K562 (cell line): ENCODE data around the gene PPM1F. TPM values are rescaled to one million over a fixed set of nuclear protein-coding genes. Genes with fewer than 3 reads are reported as not detected.

Source experiments
- BACH1 ChIP-seq: fragments of 200-800 bp; sonication (Bioruptor generic); IDR thresholded peaks from 2 replicates; pipeline ENCODE4 v1.6.1; 2016; ENCODE audit warnings: missing genetic modification characterization, missing compliant biosample characterization
- CSDE1 ChIP-seq, 2 experiments: fragments of 450-650 bp; IDR thresholded peaks; 2 replicates each; pipeline ENCODE4 v1.6.1; 2016; ENCODE audit warnings: mild to moderate bottlenecking in 1 of 2
- CTBP1 ChIP-seq: fragments of 450-650 bp; IDR thresholded peaks from 2 replicates; pipeline ENCODE4 v1.6.1; 2016; ENCODE audit warnings: borderline replicate concordance
- ERF ChIP-seq: fragments of 450-650 bp; formaldehyde crosslinking; IDR thresholded peaks from 2 replicates; pipeline ENCODE4 v1.4.0; 2020; ENCODE audit warnings: mild to moderate bottlenecking, mixed read lengths
- EWSR1 ChIP-seq: fragments of 450-650 bp; IDR thresholded peaks from 2 replicates; pipeline ENCODE4 v1.6.1; 2018; ENCODE audit warnings: borderline replicate concordance, mild to moderate bottlenecking, low read depth, moderate library complexity; ENCODE audit not compliant: partially characterized antibody
- FOXA3 ChIP-seq, 2 experiments: fragments of 450-650 bp in 1 of 2; sonication (generic) in 1 of 2; formaldehyde crosslinking; IDR thresholded peaks in 1 of 2; conservative IDR thresholded peaks in 1 of 2; 2 replicates each; pipeline versions ENCODE4 v1.4.0 to v1.8.0; 2020 to 2022; ENCODE audit warnings: mild to moderate bottlenecking in 2 of 2, missing genetic modification reagents in 1 of 2
- GABPA ChIP-seq: fragments of 200-800 bp; sonication (Bioruptor generic); conservative IDR thresholded peaks from 2 replicates; pipeline ENCODE4 v1.6.1; 2016; ENCODE audit warnings: low read depth, missing genetic modification characterization, missing compliant biosample characterization
- GATAD2B ChIP-seq: fragments of 450-650 bp; IDR thresholded peaks from 2 replicates; pipeline ENCODE4 v1.6.1; 2017; ENCODE audit warnings: mild to moderate bottlenecking, borderline replicate concordance
- MAFG ChIP-seq: fragments of 450-650 bp; conservative IDR thresholded peaks from 2 replicates; pipeline ENCODE4 v1.6.1; 2016; ENCODE audit warnings: missing genetic modification characterization, missing compliant biosample characterization
- MTF1 ChIP-seq: fragments of 250-450 bp; sonication (Bioruptor Pico); IDR thresholded peaks from 2 replicates; pipeline ENCODE4 v1.9.0; 2021; ENCODE audit warnings: moderate library complexity, mild to moderate bottlenecking, inconsistent platforms, borderline replicate concordance
- MYBL2 ChIP-seq, 2 experiments: fragments of 450-650 bp in 1 of 2; sonication (generic) in 1 of 2; formaldehyde crosslinking in 1 of 2; IDR thresholded peaks; 2 replicates each; pipeline versions ENCODE4 v1.6.1 to v1.8.1; 2017 to 2022; ENCODE audit warnings: borderline replicate concordance in 1 of 2, inconsistent platforms in 1 of 2, low read depth in 1 of 2, mild to moderate bottlenecking in 1 of 2, missing genetic modification reagents in 1 of 2, moderate library complexity in 1 of 2
- NR2C1 ChIP-seq, 2 experiments: fragments of 450-650 bp; IDR thresholded peaks; 2 replicates each; pipeline ENCODE4 v1.6.1; 2017; ENCODE audit warnings: mild to moderate bottlenecking in 2 of 2, antibody characterized with exemption in 1 of 2, inconsistent platforms in 1 of 2, missing compliant biosample characterization in 1 of 2, missing genetic modification characterization in 1 of 2
- PRPF4 ChIP-seq: fragments of 200-400 bp; formaldehyde crosslinking; IDR thresholded peaks from one replicate; pipeline ENCODE4 v1.6.1; 2017; ENCODE audit warnings: low read length, low read depth, mild to moderate bottlenecking; ENCODE audit not compliant: insufficient read depth, poor library complexity, severe bottlenecking
- RFX7 ChIP-seq: fragments of 250-450 bp; sonication (Bioruptor Pico); IDR thresholded peaks from 2 replicates; pipeline ENCODE4 v1.5.1; 2021; ENCODE audit warnings: mild to moderate bottlenecking
- SP1 ChIP-seq: sonication (generic); formaldehyde crosslinking; IDR thresholded peaks from 2 replicates; pipeline ENCODE4 v1.8.1; 2022; ENCODE audit warnings: mild to moderate bottlenecking, missing genetic modification reagents
- TAF15 ChIP-seq: fragments of 200-400 bp; formaldehyde crosslinking; IDR thresholded peaks from 2 replicates; pipeline ENCODE4 v1.6.1; 2017; ENCODE audit warnings: mild to moderate bottlenecking, low read depth, low read length, moderate library complexity
- TRIM28 ChIP-seq: fragments of 450-650 bp; IDR thresholded peaks from 2 replicates; pipeline ENCODE4 v1.6.1; 2017
- XRCC5 ChIP-seq: fragments of 200-400 bp; formaldehyde crosslinking; IDR thresholded peaks from 2 replicates; pipeline ENCODE4 v1.6.1; 2017; ENCODE audit warnings: low read depth, mild to moderate bottlenecking, low read length
- ZNF644 ChIP-seq: fragments of 200-800 bp; sonication (Bioruptor generic); IDR thresholded peaks from 2 replicates; pipeline ENCODE4 v1.6.1; 2016; ENCODE audit warnings: low read depth, missing genetic modification characterization, missing compliant biosample characterization
- ZNF778 ChIP-seq: fragments of 450-650 bp; formaldehyde crosslinking; IDR thresholded peaks from 2 replicates; pipeline ENCODE4 v1.4.0; 2020; ENCODE audit warnings: mild to moderate bottlenecking, moderate library complexity
- polyA plus RNA-seq, 8 experiments: library from polyadenylated mRNA; depleted of rRNA in 4 of 8; stranded (reverse) in 5 of 8; unstranded in 3 of 8; fragments of >200 nt; fragmentation: Nextera tagmentation in 2 of 8; fragmentation: Illumina TruSeq in 1 of 8; extraction: Ambion mirVana in 2 of 8; extraction: Trizol in 1 of 8; gene quantifications; 2 replicates each; pipeline versions ENCODE4 v1.2.1 to v1.2.3, GENCODE V29; 2011 to 2014; ENCODE audit warnings: inconsistent platforms in 1 of 8, missing spikeins in 1 of 8
- total RNA-seq, 7 experiments: library from RNA; depleted of rRNA in 6 of 7; stranded (reverse); fragments of >200 nt in 6 of 7; fragmentation: Illumina TruSeq in 2 of 7; extraction: Trizol in 2 of 7; gene quantifications; 2 replicates each; pipeline versions ENCODE4 v1.2.1 to v1.2.3, GENCODE V29; 2011 to 2021; ENCODE audit warnings: low replicate concordance in 1 of 7
- TF ChIP-seq, protein P1 (sequence below): sonication (generic); formaldehyde crosslinking; IDR thresholded peaks from 2 replicates; pipeline ENCODE4 v1.4.0; 2020; ENCODE audit warnings: mild to moderate bottlenecking, missing genetic modification reagents

PPM1F gene
- total and polyA plus RNA-seq, 9 of the 15 experiments (the other 6 are each of a cell fraction or from before 2014, with no cell fraction given): 2.1 to 159 (median 64.0) TPM

DNA sequence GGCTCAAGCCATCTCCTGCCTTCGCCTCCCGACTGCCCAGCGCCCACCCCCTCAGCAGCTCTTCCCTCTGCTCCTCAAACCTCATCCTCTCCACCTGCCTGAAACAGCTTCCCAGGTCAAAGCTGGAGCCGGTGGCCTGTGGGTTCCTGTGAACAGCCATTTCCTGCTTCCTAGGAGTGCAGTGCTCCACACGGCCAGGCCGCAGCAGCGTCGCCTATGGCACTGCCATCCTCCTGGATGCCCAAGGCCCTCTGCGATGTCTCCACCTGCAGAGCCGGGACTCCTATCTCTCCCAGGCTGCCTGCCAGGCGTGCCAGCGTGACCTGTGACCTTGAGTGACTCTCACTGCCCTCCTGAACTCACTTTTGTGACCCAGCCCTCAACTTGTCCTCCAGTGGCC is 24.6 kb downstream of the PPM1F start (continued):
- 0 out of 2 replicates have a peak, but pooled peaks have one; percentile 69 for TF ChIP-seq TAF15
- TF ChIP-seq CTBP1: no peak
- TF ChIP-seq PRPF4: no peak
- TF ChIP-seq RFX7: no peak
- TF ChIP-seq XRCC5: no peak
- no peak for TF ChIP-seq GATAD2B
- no peak for TF ChIP-seq EWSR1
- TF ChIP-seq MTF1 (CRISPR knock-in tag): no peak
- TF ChIP-seq ERF (CRISPR knock-in tag): no peak
- no peak for TF ChIP-seq ZNF644 (tag)
- TF ChIP-seq, protein P1, sequence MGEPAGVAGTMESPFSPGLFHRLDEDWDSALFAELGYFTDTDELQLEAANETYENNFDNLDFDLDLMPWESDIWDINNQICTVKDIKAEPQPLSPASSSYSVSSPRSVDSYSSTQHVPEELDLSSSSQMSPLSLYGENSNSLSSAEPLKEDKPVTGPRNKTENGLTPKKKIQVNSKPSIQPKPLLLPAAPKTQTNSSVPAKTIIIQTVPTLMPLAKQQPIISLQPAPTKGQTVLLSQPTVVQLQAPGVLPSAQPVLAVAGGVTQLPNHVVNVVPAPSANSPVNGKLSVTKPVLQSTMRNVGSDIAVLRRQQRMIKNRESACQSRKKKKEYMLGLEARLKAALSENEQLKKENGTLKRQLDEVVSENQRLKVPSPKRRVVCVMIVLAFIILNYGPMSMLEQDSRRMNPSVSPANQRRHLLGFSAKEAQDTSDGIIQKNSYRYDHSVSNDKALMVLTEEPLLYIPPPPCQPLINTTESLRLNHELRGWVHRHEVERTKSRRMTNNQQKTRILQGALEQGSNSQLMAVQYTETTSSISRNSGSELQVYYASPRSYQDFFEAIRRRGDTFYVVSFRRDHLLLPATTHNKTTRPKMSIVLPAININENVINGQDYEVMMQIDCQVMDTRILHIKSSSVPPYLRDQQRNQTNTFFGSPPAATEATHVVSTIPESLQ (CRISPR knock-in tag): no peak
- no peak for TF ChIP-seq NR2C1 (IDR thresholded peaks at IDR 0.05)
- no peak for TF ChIP-seq NR2C1 (tag; IDR thresholded peaks at IDR 0.05)
- no peak for TF ChIP-seq FOXA3 (CRISPR knock-in tag; conservative IDR thresholded peaks at IDR 0.05 in 1 of 2, IDR thresholded peaks at IDR 0.05 in 1 of 2)
- no peak for TF ChIP-seq SP1 (CRISPR knock-in tag)
- TF ChIP-seq BACH1 (tag): no peak
- no peak for TF ChIP-seq CSDE1 (IDR thresholded peaks at IDR 0.05)
- TF ChIP-seq TRIM28: no peak
- no peak for TF ChIP-seq MAFG (tag)
- TF ChIP-seq ZNF778 (CRISPR knock-in tag): no peak
- no peak for TF ChIP-seq GABPA (tag)
- TF ChIP-seq MYBL2 (IDR thresholded peaks at IDR 0.05; ENCODE audit: low read depth): no peak
- no peak for TF ChIP-seq MYBL2 (CRISPR knock-in tag; IDR thresholded peaks at IDR 0.05; ENCODE audit: borderline replicate concordance)
